NK-92 treated with Interleukin-12 subunit alpha and Interleukin-12 subunit beta, amount 100 ng/mL, for 24 hours (cell line): ENCODE data around the gene AK3.
"Not testable (repeated sequence)": the region's sequence is repeated elsewhere in the genome, so short reads cannot be mapped to it uniquely, and the experiment has no call there.

Experiments used
- DNase-seq: peaks from one replicate; lab custom pipeline; 2025; lab: John Stamatoyannopoulos, UW

AK3 gene

DNA sequence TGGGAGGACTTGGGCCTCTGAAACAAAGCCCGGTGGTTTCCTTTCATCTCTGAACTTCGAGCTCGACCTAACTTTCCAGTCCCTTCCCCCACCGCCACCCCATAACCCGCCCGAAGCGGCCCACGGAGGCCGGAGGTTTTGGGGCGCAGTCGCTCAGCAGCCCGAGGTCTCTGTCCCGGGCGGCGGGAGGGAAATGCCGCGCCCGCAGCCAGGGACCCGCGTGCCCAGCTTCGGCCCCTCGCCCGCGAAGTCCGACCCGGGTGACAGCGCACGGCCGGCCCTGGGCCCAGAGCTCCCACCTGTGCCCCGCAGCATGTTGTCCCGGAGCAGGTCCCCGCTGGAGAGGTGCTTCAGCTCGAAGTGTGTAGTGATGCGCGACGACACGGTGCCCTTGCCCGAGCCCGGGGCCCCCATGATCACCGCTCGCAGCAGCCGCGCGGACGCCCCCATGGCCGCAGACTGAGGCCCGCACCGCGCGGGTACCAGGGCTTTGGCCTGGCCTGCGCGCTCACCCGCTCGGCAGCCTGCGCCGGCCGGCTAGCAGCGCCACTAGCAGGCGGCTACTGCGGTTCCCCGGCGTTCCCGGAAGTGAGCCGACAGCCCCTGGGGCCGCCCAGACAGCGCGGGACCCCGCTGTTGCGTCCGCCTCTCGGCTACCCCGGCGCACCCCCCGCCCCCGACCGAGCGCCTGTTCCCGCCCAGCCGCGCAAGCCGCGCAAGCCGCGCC, at the start of gene AK3:
Gene AK3 (minus strand): TSS at position 565 of the 727 bp plus-strand sequence. CDS start 115 bp downstream, at position 450.
- DNase-seq, result peak; percentile 85

DNA sequence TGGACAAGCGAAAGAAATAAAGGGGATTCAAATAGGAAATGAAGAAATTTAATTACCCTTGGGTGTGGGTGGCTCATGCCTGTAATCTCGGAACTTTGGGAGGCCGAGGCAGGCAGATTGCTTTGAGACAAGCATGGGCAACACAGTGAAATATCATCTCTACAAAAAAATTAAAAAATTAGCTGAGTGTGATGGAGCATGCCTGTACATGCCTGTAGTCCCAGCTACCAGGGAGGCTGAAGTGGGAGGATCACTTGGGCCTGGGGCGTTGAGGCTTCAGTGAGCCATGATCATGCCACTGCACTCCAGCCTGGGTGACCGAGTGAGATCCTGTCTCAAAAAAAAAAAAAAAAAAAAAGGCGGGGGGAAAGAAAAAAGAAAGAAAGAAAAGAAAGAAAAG, 47.7 kb upstream of the AK3 start:
- DNase-seq, result no peak

DNA sequence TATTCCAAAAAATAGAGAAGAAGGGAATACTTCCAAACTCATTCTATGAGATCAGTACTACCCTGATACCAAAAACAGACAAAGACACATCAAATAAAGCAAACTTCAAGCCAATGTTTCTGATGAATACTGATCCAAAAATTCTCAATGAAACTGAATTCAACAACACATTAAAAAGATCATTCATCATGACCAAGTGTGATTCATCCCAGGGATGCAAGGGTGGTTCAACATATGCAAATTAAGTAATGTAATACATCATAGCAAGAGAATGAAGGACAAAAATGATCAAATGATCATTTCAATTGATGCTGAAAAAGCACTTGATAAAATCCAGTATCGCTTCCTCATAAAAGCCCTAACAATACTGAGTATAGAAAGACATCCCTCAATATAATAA, 46.9 kb upstream of the AK3 start:
- no peak for DNase-seq

DNA sequence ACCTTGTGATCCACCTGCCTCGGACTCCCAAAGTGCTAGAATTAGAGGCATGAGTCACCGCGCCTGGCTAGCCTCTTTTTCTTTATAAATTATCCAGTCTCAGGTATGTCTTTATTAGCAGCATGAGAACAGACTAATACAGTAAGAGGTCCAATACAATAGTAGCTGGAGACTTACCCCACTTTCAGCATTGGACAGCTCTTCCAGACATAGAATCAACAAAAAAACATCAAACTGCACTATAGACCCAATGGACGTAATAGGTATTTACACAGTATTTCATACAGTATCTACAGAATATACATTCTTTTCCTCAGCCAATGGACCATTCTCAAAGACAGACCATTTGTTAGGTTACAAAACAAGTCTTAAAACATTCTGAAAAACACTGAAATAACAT, 45.6 kb upstream of the AK3 start:
- no peak for DNase-seq

DNA sequence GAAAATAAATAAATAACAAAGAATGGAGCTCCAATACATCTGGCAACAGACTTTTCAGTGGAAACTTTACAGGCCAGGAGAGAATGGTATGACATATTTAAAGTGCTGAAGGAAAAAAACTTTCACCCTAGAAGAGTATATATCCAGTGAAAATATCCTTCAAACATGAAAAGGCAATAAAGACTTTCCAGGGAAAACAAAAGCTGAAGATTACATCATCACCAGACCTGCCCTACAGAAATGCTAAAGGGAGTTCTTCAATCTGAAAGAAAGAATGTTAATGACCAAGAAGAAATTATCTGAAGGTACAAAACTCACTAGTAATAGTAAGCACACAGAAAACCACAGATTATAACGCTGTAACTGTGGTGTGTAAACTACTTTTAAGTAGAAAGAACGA, 43.4 kb upstream of the AK3 start:
- no peak for DNase-seq

DNA sequence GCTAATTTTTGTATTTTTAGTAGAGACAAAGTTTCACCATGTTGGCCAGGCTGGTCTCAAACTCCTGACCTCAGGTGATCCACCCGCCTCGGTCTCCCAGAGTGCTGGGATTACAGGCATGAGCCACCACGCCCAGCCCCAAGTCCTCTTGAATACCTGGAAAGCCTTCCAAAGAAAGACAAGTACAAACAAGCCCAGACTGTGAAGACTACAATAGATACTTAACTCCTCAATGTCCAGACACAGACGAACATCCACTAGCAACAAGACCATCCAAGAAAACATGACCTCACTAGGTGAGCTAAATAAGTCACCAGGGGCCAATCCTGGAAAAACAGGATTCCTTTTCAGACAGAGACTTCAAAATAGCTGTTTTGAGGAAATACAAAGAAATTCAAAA, 42.2 kb upstream of the AK3 start:
- not testable (repeated sequence) for DNase-seq

DNA sequence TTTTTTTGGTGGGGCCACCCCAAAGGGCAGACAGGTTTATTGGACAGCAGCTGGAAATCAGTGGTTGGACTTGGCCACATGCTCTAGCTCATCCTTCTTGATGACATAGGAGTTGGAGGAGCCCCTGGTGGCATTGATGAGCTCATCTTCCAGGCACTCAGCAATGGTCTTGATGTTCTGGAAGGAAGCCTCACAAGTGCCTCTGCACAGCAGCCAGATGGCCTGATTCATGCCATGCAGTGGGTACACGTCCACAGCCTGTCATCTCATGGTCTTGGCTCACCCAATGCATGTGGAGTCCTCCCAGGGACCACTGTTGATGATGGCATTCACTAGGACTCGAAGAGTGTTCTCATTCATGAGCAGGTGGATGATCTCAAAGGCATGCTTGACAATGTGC, 40.4 kb upstream of the AK3 start:
- no peak for DNase-seq

DNA sequence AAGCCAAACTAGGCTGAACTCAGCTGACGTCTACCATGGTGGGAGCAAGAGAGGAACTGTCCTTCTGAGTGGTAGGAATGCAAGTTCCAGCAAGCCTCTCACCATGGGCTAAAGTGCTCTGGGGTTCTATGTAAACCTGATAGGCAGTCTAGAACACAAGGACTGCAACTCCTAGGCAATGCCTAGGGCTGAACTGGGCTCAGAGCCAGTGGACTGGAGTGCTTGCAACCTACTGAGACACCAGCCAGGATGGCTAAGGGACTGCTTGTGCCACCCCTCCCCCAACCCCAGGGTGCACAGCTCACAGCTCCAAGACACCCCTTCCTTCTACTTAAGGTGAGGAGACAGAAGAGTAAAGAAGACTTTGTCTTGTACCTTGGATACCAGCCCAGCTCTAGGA, 39.6 kb upstream of the AK3 start:
- DNase-seq, result no peak

DNA sequence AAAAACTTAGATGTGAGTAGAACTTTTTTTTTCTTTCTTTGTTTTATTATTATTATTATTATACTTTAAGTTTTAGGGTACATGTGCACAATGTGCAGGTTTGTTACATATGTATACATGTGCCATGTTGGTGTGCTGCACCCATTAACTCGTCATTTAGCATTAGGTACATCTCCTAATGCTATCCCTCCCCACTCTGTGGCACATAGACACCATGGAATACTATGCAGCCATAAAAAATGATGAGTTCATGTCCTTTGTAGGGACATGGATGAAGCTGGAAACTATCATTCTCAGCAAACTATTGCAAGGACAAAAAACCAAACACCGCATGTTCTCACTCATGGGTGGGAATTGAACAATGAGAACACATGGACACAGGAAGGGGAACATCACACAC, 34.0 kb upstream of the AK3 start:
- DNase-seq, result not testable (repeated sequence)

DNA sequence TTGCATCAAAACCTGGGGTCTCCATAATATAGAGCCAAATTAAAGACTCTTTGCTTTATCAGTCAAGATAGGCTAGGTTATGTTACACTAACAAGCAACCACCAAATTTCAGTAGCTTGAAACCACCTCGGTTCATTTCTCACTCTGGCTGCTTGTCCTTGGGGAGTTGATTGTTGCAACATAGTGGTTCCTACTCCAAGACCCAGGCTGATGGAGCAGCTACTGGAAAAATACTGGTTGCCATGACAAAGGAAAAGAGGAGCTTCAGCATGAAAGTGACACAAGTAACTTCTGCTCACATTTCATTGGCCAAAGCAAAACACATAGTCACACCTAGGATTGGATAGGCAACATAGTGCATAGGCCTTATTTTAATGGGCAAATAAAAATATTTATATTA, 33.2 kb upstream of the AK3 start:
- no peak for DNase-seq

DNA sequence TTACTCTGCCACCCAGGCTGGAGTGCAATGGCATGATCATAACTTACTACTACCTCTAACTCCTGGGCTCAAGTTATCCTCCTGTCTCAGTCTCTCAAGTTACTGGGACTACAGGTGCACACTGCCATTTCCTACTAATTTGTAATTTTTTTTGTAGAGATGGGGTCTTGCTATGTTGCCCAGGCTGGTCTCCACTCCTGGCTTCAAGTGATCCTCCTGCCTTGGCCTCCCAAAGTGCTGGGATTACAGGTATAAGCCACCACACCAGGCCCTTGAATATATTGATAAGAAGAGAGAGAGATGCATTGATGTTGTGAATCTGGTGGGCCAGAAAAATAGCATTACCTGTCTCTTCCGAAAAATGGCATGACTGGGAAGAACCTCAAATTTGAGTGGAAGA, 30.8 kb upstream of the AK3 start:
- no peak for DNase-seq

DNA sequence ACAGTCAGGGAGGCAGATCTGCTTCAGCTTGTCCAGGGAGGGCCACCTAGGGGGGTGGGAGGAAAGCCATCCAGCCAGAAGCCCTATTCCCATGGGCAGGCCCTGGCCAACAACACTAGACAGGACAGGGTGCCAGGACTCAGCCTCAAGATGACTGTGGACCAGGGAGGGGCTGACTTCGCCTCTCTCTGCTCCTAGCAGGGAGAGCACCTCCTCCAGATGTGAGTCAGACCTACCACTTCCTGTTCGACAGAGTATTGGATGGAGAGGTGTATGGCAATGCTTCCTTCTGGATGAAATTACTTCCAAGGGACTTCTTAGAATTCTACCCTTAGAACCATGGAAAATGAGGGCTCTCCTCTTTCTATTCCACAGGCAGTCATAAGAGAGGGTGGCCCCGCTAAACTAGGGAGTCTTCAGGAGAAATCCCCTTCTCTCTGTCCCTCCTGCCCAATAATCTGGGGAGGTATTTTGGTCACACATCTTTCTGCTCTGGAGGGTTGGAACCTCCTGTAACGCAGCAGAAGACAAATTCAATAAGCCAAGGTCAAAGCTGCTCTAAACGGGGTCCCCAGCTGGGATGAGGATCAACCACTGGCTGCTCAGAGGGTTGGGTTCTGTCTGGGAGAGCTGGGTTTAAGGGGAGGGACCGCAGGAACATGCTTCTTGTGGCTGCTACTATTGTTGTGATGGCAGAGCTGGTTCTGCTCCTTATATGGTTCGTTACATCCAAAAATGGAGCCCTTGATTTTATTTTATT, 28.5 kb upstream of the AK3 start:
- no peak for DNase-seq

DNA sequence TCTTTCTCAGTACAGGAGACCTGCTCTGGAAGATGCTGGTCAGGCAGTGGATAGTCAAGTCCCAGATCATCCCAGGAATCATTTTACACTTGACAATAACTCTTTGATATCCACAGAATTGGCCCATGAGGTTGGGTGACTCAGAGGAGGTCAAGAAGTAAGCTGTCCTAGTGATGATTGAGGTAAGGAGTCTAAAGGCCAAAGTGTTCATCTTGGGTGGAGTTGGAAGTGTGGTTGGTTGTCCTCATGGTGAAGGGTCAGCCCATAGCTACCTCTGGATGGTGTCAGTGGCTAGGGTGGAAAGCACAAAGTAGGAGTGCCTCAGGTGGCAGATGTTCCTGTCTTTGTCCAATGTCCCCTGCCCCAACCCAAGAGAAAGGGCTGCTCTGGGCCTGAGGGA, 27.7 kb upstream of the AK3 start:
- no peak for DNase-seq

DNA sequence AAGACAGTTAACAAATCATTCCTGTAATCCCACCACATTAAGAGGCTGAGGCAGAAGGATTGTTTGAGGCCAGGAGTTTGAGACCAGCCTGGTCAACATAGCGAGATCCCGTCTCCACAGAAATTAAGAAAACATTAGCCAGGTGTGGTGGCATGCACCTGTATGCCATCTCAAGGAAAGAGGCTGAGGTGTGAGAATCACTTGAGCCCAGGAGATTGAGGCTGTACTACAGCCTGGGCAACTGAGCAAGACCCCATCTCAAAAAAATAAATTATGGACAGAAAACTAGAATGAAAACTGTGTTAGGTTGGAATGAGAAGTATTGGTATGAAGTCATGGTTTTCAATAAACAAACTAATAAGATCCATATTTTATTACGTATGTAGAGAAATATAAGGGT, 23.0 kb upstream of the AK3 start:
- no peak for DNase-seq

DNA sequence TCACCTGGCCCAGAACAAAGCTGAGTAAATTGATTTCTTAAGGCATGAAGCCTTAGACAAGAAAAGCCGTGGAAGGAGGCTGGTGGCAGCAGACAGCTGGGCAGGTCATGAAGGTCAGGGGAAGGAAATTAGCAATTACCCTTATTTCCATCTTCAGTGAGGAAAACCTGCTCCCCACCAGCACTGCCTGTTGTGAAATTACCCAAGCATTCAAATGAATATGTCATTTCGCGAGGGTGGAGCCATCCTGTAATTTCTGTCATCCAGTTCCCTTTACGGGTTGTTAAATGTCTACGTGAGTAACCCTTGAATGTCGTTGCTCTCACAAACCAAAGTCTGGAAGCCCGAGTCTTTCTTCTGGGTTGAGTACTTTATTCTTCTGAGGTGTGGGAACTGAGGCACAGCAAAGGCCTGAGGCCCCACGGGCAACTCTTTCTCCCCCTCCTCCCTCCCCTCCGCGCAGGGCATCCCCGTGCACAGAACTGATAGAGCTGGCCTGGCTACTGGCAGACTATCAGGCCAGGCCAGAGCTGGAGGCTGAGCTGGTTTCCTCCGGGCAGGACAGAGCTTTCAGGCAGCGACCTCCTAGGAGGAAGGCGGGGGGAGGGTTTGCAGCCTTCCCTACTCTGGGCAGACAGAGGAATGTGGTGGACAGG, 22.0 kb upstream of the AK3 start:
- DNase-seq, result no peak

DNA sequence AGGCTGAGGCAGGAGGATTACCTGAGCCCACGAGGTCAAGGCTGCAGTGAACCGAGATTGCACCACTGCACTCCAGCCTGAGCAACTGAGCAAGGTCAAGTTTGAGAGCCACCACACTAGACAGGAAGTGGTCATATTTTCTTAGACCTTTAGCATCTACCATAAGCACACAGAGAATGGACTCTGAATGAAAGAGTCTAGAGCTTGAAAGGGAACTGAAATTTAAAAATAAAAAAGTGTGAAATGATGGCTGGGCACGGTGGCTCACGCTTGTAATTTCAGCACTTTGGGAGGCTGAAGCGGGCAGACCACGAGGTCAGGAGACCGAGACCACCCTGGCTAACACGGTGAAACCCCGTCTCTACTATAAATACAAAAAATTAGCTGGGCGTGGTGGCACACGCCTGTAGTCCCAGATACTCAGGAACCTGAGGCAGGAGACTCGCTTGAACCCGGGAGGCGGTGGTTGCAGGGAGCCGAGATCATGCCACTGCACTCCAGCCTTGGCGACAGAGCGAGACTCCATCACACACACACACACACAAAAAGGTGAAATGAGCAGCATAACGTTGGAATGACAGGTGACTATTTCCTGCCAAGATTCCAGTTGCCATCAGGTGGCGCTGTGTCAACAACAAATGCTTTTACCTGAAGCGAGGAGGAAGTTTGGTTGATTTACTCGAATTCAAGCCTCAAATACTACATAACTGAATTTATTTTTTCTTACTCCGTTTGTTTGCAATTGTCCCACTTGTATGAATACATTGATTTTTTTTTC, 21.3 kb upstream of the AK3 start:
- peak; percentile 29 for DNase-seq

DNA sequence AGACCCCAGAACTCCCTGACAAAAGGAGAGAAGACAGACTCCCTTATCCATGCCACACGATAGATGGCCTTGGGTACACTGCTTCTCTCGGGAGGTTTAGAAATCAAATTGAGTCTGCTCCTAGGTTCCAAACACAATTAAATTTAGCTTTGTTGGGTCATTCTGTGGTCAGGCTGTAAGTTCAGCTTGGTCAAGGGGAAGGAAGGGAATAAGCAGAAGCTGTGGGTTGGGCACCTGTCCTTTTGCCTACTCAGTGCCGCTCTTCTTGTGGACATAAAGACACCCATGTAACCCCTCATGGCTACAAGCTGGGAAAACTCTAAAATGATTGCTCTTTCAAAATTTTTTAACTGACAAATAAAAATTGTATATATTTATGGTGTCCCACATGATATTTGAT, 19.1 kb upstream of the AK3 start:
- no peak for DNase-seq

DNA sequence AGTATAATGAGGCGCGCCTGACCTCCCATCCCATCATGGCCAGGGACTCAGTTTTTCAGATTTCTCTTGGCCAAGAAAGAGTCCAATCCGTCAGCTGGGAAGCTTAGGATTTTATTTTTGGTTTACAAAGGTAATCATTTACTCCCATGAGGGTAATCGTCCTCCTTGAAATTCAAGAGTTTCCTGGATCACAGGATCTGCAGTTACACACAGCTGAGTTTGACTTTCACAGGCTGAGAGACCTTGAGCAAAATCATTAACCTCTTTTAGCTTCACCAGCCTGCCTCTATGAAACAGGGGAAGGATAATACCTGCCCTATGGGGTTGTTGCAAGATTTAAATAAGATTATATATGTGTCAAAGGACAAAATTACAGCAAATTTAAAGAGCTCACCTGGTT, 15.4 kb upstream of the AK3 start:
- no peak for DNase-seq

DNA sequence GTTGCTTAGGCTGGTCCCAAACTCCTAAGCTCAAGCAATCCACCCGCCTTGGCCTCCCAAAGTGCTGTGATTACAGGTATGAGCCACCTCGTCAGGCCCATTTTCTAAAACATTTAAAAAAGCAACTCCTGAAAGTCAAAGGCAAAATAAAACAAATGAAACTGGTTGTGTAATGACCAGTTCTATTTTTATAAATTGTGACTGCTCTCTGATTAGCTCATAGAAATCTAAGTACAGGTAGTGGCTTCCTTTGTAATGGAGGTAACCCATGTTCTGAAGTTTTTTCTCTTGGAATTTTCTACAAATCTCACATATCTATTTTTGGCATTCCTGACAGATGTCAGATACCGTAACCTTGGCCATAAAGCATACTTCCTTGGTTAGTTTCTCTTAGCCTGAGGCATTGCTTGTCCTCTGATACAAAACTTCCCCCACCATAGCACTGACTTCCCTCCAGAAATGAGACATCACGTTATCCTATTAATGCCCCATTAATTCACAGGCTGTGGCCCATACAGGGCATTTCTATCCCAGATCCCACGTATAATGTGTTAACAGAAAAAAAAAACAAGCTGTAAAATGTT, 14.1 kb upstream of the AK3 start:
- DNase-seq, result no peak

DNA sequence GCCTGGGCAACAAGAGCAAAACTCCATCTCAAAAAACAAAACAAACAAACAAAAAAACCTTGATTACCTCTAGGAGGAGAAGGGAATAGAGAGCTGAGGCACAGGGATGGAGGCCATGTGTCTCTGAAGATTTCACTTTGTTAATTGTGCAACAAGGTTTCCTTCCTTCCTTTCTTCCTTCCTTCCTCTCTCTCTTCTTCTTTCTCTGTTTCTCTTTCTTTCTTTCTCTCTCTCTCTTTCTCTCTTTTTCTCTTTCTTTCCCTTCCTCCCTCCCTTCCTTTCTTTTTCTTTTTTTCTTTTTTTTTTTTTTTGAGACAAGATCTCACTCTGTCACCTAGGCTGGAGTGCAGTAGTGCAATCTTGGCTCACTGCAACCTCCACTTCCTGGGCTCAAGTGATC, 13.5 kb upstream of the AK3 start:
- DNase-seq, result not testable (repeated sequence)

DNA sequence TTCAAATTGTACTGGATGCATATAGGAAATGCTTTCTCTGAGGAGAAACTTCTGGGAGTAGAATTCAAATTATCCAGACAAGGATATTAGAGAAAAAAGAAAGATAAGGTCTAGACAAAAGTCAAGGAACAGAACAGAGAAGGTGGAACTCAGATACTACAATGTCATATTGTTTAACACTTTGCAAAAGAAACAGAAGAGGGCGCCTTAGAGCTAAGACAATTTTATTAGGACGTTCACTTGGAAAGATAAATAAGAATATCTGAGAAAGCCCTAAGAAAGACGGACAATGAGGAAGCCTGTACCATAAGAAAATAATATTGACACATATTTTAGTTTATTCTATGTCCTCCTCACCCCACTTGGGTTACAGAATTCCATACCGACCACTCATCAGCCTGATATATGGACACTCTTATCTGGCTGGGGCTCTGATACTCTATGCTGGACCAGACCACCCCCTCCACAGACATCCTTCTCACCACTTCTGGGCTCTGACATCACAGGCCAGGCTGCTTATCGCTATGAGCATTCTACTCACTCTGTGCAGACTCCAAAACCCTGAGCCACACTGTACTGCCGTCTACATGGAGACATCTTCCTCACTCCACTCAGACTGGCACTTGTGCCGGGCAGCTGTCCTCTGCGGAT, 9.1 kb upstream of the AK3 start:
- DNase-seq, result no peak

DNA sequence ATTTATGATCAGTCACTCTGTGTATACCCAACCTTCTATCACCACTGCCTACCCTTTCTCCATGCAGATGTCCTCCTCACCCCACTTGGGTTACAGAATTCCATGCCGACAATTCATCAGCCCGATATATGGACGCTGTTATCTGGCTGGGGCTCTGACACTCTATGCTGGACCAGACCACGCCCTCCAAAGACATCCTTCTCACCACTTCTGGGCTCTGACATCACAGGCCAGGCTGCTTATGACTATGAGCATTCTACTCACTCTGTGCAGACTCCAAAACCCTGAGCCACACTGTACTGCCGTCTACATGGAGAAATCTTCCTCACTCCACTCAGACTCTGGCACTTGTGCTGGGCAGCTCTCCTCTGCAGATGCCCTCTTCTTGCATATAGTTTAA, 7.6 kb upstream of the AK3 start:
- no peak for DNase-seq
